ENCODE measurements around the gene DMRTC1.
"Not testable (repeated sequence)": the region's sequence is repeated elsewhere in the genome, so short reads cannot be mapped to it uniquely, and the experiment has no call there.

DNA sequence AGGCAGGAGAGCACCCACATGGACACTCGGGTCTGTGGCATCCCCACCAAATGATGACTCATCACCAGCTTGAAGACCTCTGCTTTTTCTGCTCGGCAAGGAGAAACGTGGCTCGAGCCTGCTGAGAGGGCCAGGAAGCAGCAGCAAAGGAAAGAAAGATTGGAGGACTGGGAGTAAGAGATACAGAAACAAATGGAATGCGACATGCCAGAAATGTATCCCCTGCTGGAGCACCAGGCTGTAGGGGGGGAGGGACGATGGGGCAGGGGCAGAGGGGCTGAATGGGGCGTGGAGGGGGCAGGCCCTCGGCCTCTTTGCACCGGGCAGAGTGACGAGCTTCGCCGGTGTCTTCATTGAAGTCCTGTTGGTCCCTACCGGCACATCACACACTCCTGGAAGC is 31.3 kb downstream of the DMRTC1 start, which contains the start of gene FAM236C:
- not testable (repeated sequence) for TF ChIP-seq CTCF (conservative IDR thresholded peaks at IDR 0.05); ZFX (IDR thresholded peaks at IDR 0.05)
